Body of pancreas (tissue), 4 donors: Measurements from ENCODE around the gene SLC33A1.

Experiments used
- CTCF ChIP-seq, 7 experiments: fragments of 450-650 bp in 4 of 7; fragments of 200-600 bp in 3 of 7; sonication (generic) in 3 of 7; IDR thresholded peaks; one replicate each; pipeline ENCODE4 v1.5.1; 2016 to 2019; ENCODE audit warnings: antibody characterized with exemption in 7 of 7
- POLR2A ChIP-seq, 3 donors: fragments of 450-650 bp; IDR thresholded peaks; one replicate each; pipeline ENCODE4 v1.6.1; 2016; ENCODE audit warnings: antibody characterized with exemption in 3 of 3, mild to moderate bottlenecking in 2 of 3

DNA sequence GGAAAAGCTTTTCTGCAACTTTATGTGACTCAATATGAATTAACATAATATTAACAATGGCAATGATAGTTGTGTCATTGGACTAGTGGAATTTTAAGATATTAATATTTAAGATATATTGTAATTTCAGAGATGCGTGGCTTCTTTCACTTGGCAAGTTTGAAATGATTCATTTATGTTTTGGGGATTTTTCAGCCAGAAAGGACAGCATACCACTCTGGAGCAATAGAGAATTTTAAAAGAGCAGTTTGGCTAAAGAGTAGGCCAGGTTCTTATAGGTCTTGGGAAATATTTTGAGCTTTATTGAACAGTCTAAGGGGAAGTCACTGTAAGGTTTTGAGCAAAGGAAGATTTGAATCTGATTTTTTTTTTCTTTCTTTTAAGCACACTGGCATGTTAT lies 32.7 kb upstream of the SLC33A1 start:
- no peak for TF ChIP-seq POLR2A (IDR thresholded peaks at IDR 0.05)
- TF ChIP-seq CTCF (IDR thresholded peaks at IDR 0.05), result no peak
